AG04450 (cell line): ENCODE results near the gene SLC12A8. TPM values are rescaled to one million over a fixed set of nuclear protein-coding genes. Genes with fewer than 3 reads are reported as not detected.

Experiments
- CTCF ChIA-PET: fragments of 300-600, 350-600 bp; formaldehyde crosslinking; extraction: SDS; loops from one replicate; lab custom pipeline; 2022; ENCODE audit warnings: antibody characterized with exemption, inconsistent platforms; lab: Charles Lee
- POLR2A ChIA-PET: fragments of 350-600 bp; formaldehyde crosslinking; extraction: SDS; loops from one replicate; lab custom pipeline; 2021; ENCODE audit warnings: antibody characterized with exemption, inconsistent platforms; lab: Yijun Ruan, JAX
- DNase-seq: peaks from one replicate; pipeline ENCODE4 v3.0.0-alpha.2; 2011; ENCODE audit warnings: low read depth, low spot score
- H3K27ac ChIP-seq: one replicate; pipeline ENCODE4 v1.5.1; 2012; ENCODE audit warnings: low read depth, low read length, control low read depth
- H3K27me3 ChIP-seq: one replicate; pipeline ENCODE4 v1.6.0; 2012; ENCODE audit warnings: low read length; ENCODE audit not compliant: control insufficient read depth, insufficient read depth
- H3K4me3 ChIP-seq: 2 replicates; pipeline ENCODE4 v1.5.1; 2011; ENCODE audit warnings: mild to moderate bottlenecking, low read depth, low read length, control low read depth
- H3K9me3 ChIP-seq: 2 replicates; pipeline ENCODE4 v1.5.1; 2012; ENCODE audit warnings: low read length; ENCODE audit not compliant: control insufficient read depth, insufficient read depth
- CTCF ChIP-seq: IDR thresholded peaks from 2 replicates; pipeline ENCODE4 v1.5.1; 2011; ENCODE audit warnings: low read depth, low read length, control low read depth, inconsistent platforms
- polyA plus RNA-seq: library from polyadenylated mRNA; depleted of rRNA; stranded (reverse); fragments of >200 nt; gene quantifications from 2 replicates; pipeline ENCODE4 v1.2.3, GENCODE V29; 2011

Gene SLC12A8
- polyA plus RNA-seq, 1 experiment: 15.3 TPM

- POLR2A ChIA-PET: interaction anchor here (1.1 to 2.8 kb wide), 3 partner anchors 9 to 63 kb away, joined by 3 to 15 read pairs (median 6); no protein-coding TSS in a partner anchor
- peak overlapping the region; percentile 71 for H3K4me3 ChIP-seq
- TF ChIP-seq CTCF: no peak
- no peaks in the 10 kb centered on the region for H3K27me3 ChIP-seq
- no peak for DNase-seq
- CTCF ChIA-PET: interaction anchor here (1.2 kb wide), 1 partner anchor 96 kb away, joined by 3 read pairs; no protein-coding TSS in a partner anchor
- no peak overlapping the region for H3K27ac ChIP-seq
- H3K9me3 ChIP-seq: no peaks in the 10 kb centered on the region
These were observed 158.5 kb downstream of the SLC12A8 start for GRCh38 chr3:125054062-125054448.

- H3K27ac ChIP-seq: peak overlapping the region; percentile 83
- CTCF ChIA-PET: interaction anchor here (0.6 kb wide), 1 partner anchor 55 kb away, joined by 3 read pairs; no protein-coding TSS in a partner anchor
- H3K27me3 ChIP-seq: no peaks in the 10 kb centered on the region
- POLR2A ChIA-PET: interaction anchor here (1.0 to 2.8 kb wide), 7 partner anchors 10 to 142 kb away, joined by 3 to 17 read pairs (median 7); no protein-coding TSS in a partner anchor
- no peaks in the 10 kb centered on the region for H3K9me3 ChIP-seq
- H3K4me3 ChIP-seq: peak overlapping the region; percentile 71
- no peak for DNase-seq
- TF ChIP-seq CTCF: no peak
These were observed 159.2 kb downstream of the SLC12A8 start for GRCh38 chr3:125053304-125053699.

- POLR2A ChIA-PET: interaction anchor here (0.7 to 2.8 kb wide), 11 partner anchors 9 to 428 kb away, joined by 3 to 17 read pairs (median 4); no protein-coding TSS in a partner anchor
- TF ChIP-seq CTCF: no peak
- H3K27ac ChIP-seq: peak overlapping the region; percentile 83
- H3K27me3 ChIP-seq: no peaks in the 10 kb centered on the region
- H3K4me3 ChIP-seq: peak overlapping the region; percentile 71
- no peaks in the 10 kb centered on the region for H3K9me3 ChIP-seq
- no peak for DNase-seq
- CTCF ChIA-PET: interaction anchor here (0.6 kb wide), 1 partner anchor 56 kb away, joined by 3 read pairs; no protein-coding TSS in a partner anchor
These were observed 159.8 kb downstream of the SLC12A8 start for GRCh38 chr3:125052624-125053303.

GRCh38 chr3:125051715-125052581 is 160.6 kb downstream of the SLC12A8 start:
- peak overlapping the region; percentile 71 for H3K4me3 ChIP-seq
- no peak for DNase-seq
- CTCF ChIA-PET: no interaction called here
- no peak for TF ChIP-seq CTCF
- H3K27ac ChIP-seq: peak overlapping the region; percentile 83
- POLR2A ChIA-PET: interaction anchor here (0.7 to 2.8 kb wide), 11 partner anchors 9 to 429 kb away, joined by 3 to 17 read pairs (median 4); no protein-coding TSS in a partner anchor
- no peaks in the 10 kb centered on the region for H3K9me3 ChIP-seq
- H3K27me3 ChIP-seq: no peaks in the 10 kb centered on the region
